Activated T-helper 1 cell treated with anti-CD3 and anti-CD28 coated beads, Interleukin-12 subunit alpha, Interleukin-12 subunit beta, Interleukin-2, Interleukin-4 antibody, amounts not matched to agents 30 ng/mL and 10 ng/mL and 1 ng/mL, durations not matched to agents 14 hours and 24 hours and 36 hours (primary cell): ENCODE results near the gene FBXO5. TPM values are rescaled to one million over a fixed set of nuclear protein-coding genes. Genes with fewer than 3 reads are reported as not detected.
"Not testable (repeated sequence)": the region's sequence is repeated elsewhere in the genome, so short reads cannot be mapped to it uniquely, and the experiment has no call there.

Experiments
- DNase-seq: peaks from one replicate; pipeline ENCODE4 v3.0.0; 2021; ENCODE audit warnings: low spot score
- H3K27ac Mint-ChIP-seq: one replicate; pipeline ENCODE4 v1.8.0; 2021; ENCODE audit warnings: mild to moderate bottlenecking, mixed read lengths
- H3K27me3 Mint-ChIP-seq: one replicate; pipeline ENCODE4 v1.8.0; 2022; ENCODE audit warnings: mild to moderate bottlenecking, moderate library complexity, mixed read lengths; ENCODE audit not compliant: insufficient read depth
- H3K36me3 Mint-ChIP-seq: one replicate; pipeline ENCODE4 v1.8.0; 2021; ENCODE audit warnings: low read depth, mixed read lengths
- H3K4me1 Mint-ChIP-seq: one replicate; pipeline ENCODE4 v1.8.0; 2021; ENCODE audit warnings: low read depth, mixed read lengths
- H3K4me3 Mint-ChIP-seq: one replicate; pipeline ENCODE4 v1.8.0; 2021; ENCODE audit warnings: mild to moderate bottlenecking, moderate library complexity, mixed read lengths
- H3K9me3 Mint-ChIP-seq: one replicate; pipeline ENCODE4 v1.8.0; 2021; ENCODE audit warnings: mixed read lengths
- intact Hi-C: fragments of 100-400 bp; cut with micrococcal nuclease; formaldehyde crosslinking; loops from one replicate; pipeline ENCODE4 v1.15.1; 2024
- total RNA-seq: library from RNA; stranded (reverse); gene quantifications from 2 replicates; pipeline ENCODE4 v1.2.3, GENCODE V29; 2022

Gene FBXO5
- total RNA-seq, 1 donor from 2014 or later = 29.4 TPM

- H3K4me1 Mint-ChIP-seq, H3K4me3 Mint-ChIP-seq, DNase-seq, intact Hi-C loops, H3K27ac Mint-ChIP-seq: not testable (repeated sequence)
- H3K36me3 Mint-ChIP-seq = peaks cover 19% of the 10 kb centered on the region
- H3K27me3 Mint-ChIP-seq = peaks cover 18% of the 10 kb centered on the region
- peaks cover 26% of the 10 kb centered on the region for H3K9me3 Mint-ChIP-seq
Observed at GRCh38 chr6:152966168-152966894, 16.5 kb downstream of the FBXO5 start.

- no peak for DNase-seq
- Mint-ChIP-seq H3K4me3 (no peak overlapping the region), H3K36me3 (no peaks in the 10 kb centered on the region), H3K27ac (no peak overlapping the region), H3K27me3 (peaks cover 20% of the 10 kb centered on the region), H3K4me1 (no peaks in the 10 kb centered on the region), H3K9me3 (no peaks in the 10 kb centered on the region)
- intact Hi-C loops = no loop called here
Observed at GRCh38 chr6:152959333-152959732, 23.5 kb downstream of the FBXO5 start.

GRCh38 chr6:152957796-152958195 lies 25.0 kb downstream of the FBXO5 start:
- H3K4me1 Mint-ChIP-seq = no peaks in the 10 kb centered on the region
- no peak overlapping the region for H3K4me3 Mint-ChIP-seq
- intact Hi-C loops = no loop called here
- peaks cover 18% of the 10 kb centered on the region for H3K27me3 Mint-ChIP-seq
- H3K9me3 Mint-ChIP-seq = no peaks in the 10 kb centered on the region
- DNase-seq = no peak
- H3K27ac Mint-ChIP-seq = no peak overlapping the region
- H3K36me3 Mint-ChIP-seq = no peaks in the 10 kb centered on the region

- Mint-ChIP-seq H3K36me3 (no peaks in the 10 kb centered on the region), H3K27me3 (peaks cover 5% of the 10 kb centered on the region), H3K27ac (no peak overlapping the region), H3K4me1 (no peaks in the 10 kb centered on the region), H3K4me3 (no peak overlapping the region), H3K9me3 (no peaks in the 10 kb centered on the region)
- intact Hi-C loops = loop anchor here (1.0 to 5.0 kb wide), 2 partner anchors 70 to 402 kb away; no protein-coding TSS in a partner anchor
- no peak for DNase-seq
Observed at GRCh38 chr6:152954443-152954842, 28.4 kb downstream of the FBXO5 start.

GRCh38 chr6:152952866-152953509 lies 29.9 kb downstream of the FBXO5 start:
- H3K27ac Mint-ChIP-seq = no peak overlapping the region
- H3K27me3 Mint-ChIP-seq = peaks cover 6% of the 10 kb centered on the region
- H3K4me3 Mint-ChIP-seq = no peak overlapping the region
- DNase-seq = no peak
- peaks cover 5% of the 10 kb centered on the region for H3K4me1 Mint-ChIP-seq
- intact Hi-C loops = loop anchor here (5.0 kb wide), 1 partner anchor 401 kb away; no protein-coding TSS in a partner anchor
- H3K9me3 Mint-ChIP-seq = no peaks in the 10 kb centered on the region
- H3K36me3 Mint-ChIP-seq = no peaks in the 10 kb centered on the region

- no peaks in the 10 kb centered on the region for H3K9me3 Mint-ChIP-seq
- peaks cover 8% of the 10 kb centered on the region for H3K4me1 Mint-ChIP-seq
- intact Hi-C loops = loop anchor here (5.0 kb wide), 1 partner anchor 400 kb away; no protein-coding TSS in a partner anchor
- H3K27me3 Mint-ChIP-seq = peaks cover 11% of the 10 kb centered on the region
- no peaks in the 10 kb centered on the region for H3K36me3 Mint-ChIP-seq
- no peak for DNase-seq
- no peak overlapping the region for H3K4me3 Mint-ChIP-seq
- H3K27ac Mint-ChIP-seq = no peak overlapping the region
Observed at GRCh38 chr6:152952045-152952444, 30.8 kb downstream of the FBXO5 start.

- Mint-ChIP-seq H3K9me3 (no peaks in the 10 kb centered on the region), H3K4me3 (no peak overlapping the region), H3K27ac (no peak overlapping the region), H3K36me3 (no peaks in the 10 kb centered on the region), H3K4me1 (peaks cover 8% of the 10 kb centered on the region), H3K27me3 (peaks cover 15% of the 10 kb centered on the region)
- DNase-seq = no peak
- intact Hi-C loops = loop anchor here (5.0 kb wide), 1 partner anchor 398 kb away; no protein-coding TSS in a partner anchor
Observed at GRCh38 chr6:152950240-152950639, 32.6 kb downstream of the FBXO5 start.

GRCh38 chr6:152948150-152948768 lies 34.6 kb downstream of the FBXO5 start:
- no peak for DNase-seq
- H3K27ac Mint-ChIP-seq = no peak overlapping the region
- H3K4me3 Mint-ChIP-seq = no peak overlapping the region
- peaks cover 8% of the 10 kb centered on the region for H3K4me1 Mint-ChIP-seq
- H3K9me3 Mint-ChIP-seq = no peaks in the 10 kb centered on the region
- intact Hi-C loops = loop anchor here (1.0 to 2.0 kb wide), 2 partner anchors 84 to 199 kb away; no protein-coding TSS in a partner anchor
- H3K27me3 Mint-ChIP-seq = peaks cover 15% of the 10 kb centered on the region
- H3K36me3 Mint-ChIP-seq = no peaks in the 10 kb centered on the region

- Mint-ChIP-seq H3K4me1 (peaks cover 8% of the 10 kb centered on the region), H3K9me3 (no peaks in the 10 kb centered on the region), H3K36me3 (no peaks in the 10 kb centered on the region), H3K27ac (no peak overlapping the region), H3K4me3 (no peak overlapping the region), H3K27me3 (peaks cover 22% of the 10 kb centered on the region)
- intact Hi-C loops = no loop called here
- DNase-seq = no peak
Observed at GRCh38 chr6:152946995-152947394, 35.8 kb downstream of the FBXO5 start.

- intact Hi-C loops = no loop called here
- no peak overlapping the region for H3K4me3 Mint-ChIP-seq
- H3K4me1 Mint-ChIP-seq = peaks cover 8% of the 10 kb centered on the region
- H3K9me3 Mint-ChIP-seq = no peaks in the 10 kb centered on the region
- DNase-seq = no peak
- no peak overlapping the region for H3K27ac Mint-ChIP-seq
- H3K36me3 Mint-ChIP-seq = no peaks in the 10 kb centered on the region
- peaks cover 24% of the 10 kb centered on the region for H3K27me3 Mint-ChIP-seq
Observed at GRCh38 chr6:152946484-152946883, 36.4 kb downstream of the FBXO5 start.

GRCh38 chr6:152943260-152943897 lies 39.5 kb downstream of the FBXO5 start:
- no peaks in the 10 kb centered on the region for H3K9me3 Mint-ChIP-seq
- H3K4me3 Mint-ChIP-seq = no peak overlapping the region
- no peak overlapping the region for H3K27ac Mint-ChIP-seq
- intact Hi-C loops = no loop called here
- H3K27me3 Mint-ChIP-seq = peaks cover 24% of the 10 kb centered on the region
- H3K4me1 Mint-ChIP-seq = peaks cover 7% of the 10 kb centered on the region
- no peaks in the 10 kb centered on the region for H3K36me3 Mint-ChIP-seq
- DNase-seq = no peak

GRCh38 chr6:152942319-152942869 lies 40.4 kb downstream of the FBXO5 start:
- Mint-ChIP-seq H3K9me3 (no peaks in the 10 kb centered on the region), H3K36me3 (no peaks in the 10 kb centered on the region), H3K4me1 (no peaks in the 10 kb centered on the region), H3K27me3 (peaks cover 17% of the 10 kb centered on the region), H3K27ac (no peak overlapping the region), H3K4me3 (no peak overlapping the region)
- no peak for DNase-seq
- intact Hi-C loops = no loop called here
